ENCODE results near the gene NUDT3.
"Not testable (repeated sequence)": the region's sequence is repeated elsewhere in the genome, so short reads cannot be mapped to it uniquely, and the experiment has no call there.

The NUDT3 gene

GRCh38 chr6:34391786-34392496 lies 528 bp downstream of the NUDT3 start:
- DNase-seq: peak; percentile 32 to 45

GRCh38 chr6:34391473-34391785 lies 1.0 kb downstream of the NUDT3 start:
- DNase-seq: no peak

GRCh38 chr6:34390531-34391472 lies 1.7 kb downstream of the NUDT3 start:
- no peak for DNase-seq

- no peak for DNase-seq
Observed at GRCh38 chr6:34389034-34389433, 3.4 kb downstream of the NUDT3 start.

GRCh38 chr6:34388421-34388820 lies 4.0 kb downstream of the NUDT3 start:
- no peak for DNase-seq

- no peak for DNase-seq
Observed at GRCh38 chr6:34386316-34387137, 5.9 kb downstream of the NUDT3 start.

GRCh38 chr6:34385793-34386195 lies 6.7 kb downstream of the NUDT3 start:
- DNase-seq: no peak

- no peak for DNase-seq
Observed at GRCh38 chr6:34384321-34385153, 7.9 kb downstream of the NUDT3 start.

- DNase-seq: no peak
Observed at GRCh38 chr6:34383656-34384320, 8.7 kb downstream of the NUDT3 start.

- no peak for DNase-seq
Observed at GRCh38 chr6:34383161-34383631, 9.3 kb downstream of the NUDT3 start.

GRCh38 chr6:34381081-34381480 lies 11.4 kb downstream of the NUDT3 start:
- DNase-seq: no peak

GRCh38 chr6:34378470-34378869 lies 14.0 kb downstream of the NUDT3 start:
- no peak for DNase-seq

GRCh38 chr6:34377984-34378383 lies 14.5 kb downstream of the NUDT3 start:
- no peak for DNase-seq

- DNase-seq: not testable (repeated sequence)
Observed at GRCh38 chr6:34377571-34377970, 14.9 kb downstream of the NUDT3 start.

GRCh38 chr6:34375833-34376232 lies 16.6 kb downstream of the NUDT3 start:
- no peak for DNase-seq

- DNase-seq: no peak
Observed at GRCh38 chr6:34374508-34374907, 18.0 kb downstream of the NUDT3 start.

- DNase-seq: no peak
Observed at GRCh38 chr6:34374069-34374468, 18.4 kb downstream of the NUDT3 start.

GRCh38 chr6:34373511-34373910 lies 19.0 kb downstream of the NUDT3 start:
- no peak for DNase-seq

- DNase-seq: not testable (repeated sequence)
Observed at GRCh38 chr6:34371865-34372264, 20.6 kb downstream of the NUDT3 start.

GRCh38 chr6:34370361-34370760 lies 22.1 kb downstream of the NUDT3 start:
- DNase-seq: peak in 1 of 2 donors; percentile 13

- no peak for DNase-seq
Observed at GRCh38 chr6:34369385-34369784, 23.1 kb downstream of the NUDT3 start.

- DNase-seq: no peak
Observed at GRCh38 chr6:34366639-34366921, 25.9 kb downstream of the NUDT3 start.
